HEK293T (cell line): ENCODE measurements around the gene NPLOC4.

ENCODE experiments used
- ARNT ChIP-seq: fragments of 450-650 bp; IDR thresholded peaks from 2 replicates; pipeline ENCODE4 v1.6.1; 2017; ENCODE audit warnings: mild to moderate bottlenecking
- BHLHE40 ChIP-seq: fragments of 450-650 bp; IDR thresholded peaks from 2 replicates; pipeline ENCODE4 v1.6.1; 2016; ENCODE audit warnings: mild to moderate bottlenecking, moderate library complexity, borderline replicate concordance
- ELF4 ChIP-seq: fragments of 450-650 bp; IDR thresholded peaks from 2 replicates; pipeline ENCODE4 v1.6.1; 2017; ENCODE audit warnings: antibody characterized with exemption
- FOXA1 ChIP-seq: fragments of 450-650 bp; IDR thresholded peaks from 2 replicates; pipeline ENCODE4 v1.6.1; 2016; ENCODE audit warnings: mild to moderate bottlenecking
- FOXK2 ChIP-seq: fragments of 450-650 bp; IDR thresholded peaks from 2 replicates; pipeline ENCODE4 v1.6.1; 2016; ENCODE audit warnings: mild to moderate bottlenecking
- FOXM1 ChIP-seq: fragments of 450-650 bp; IDR thresholded peaks from 2 replicates; pipeline ENCODE4 v1.6.1; 2017; ENCODE audit warnings: mild to moderate bottlenecking, borderline replicate concordance
- HDGF ChIP-seq: fragments of 450-650 bp; IDR thresholded peaks from 2 replicates; pipeline ENCODE4 v1.6.1; 2017; ENCODE audit warnings: antibody characterized with exemption, borderline replicate concordance
- L3MBTL2 ChIP-seq: fragments of 450-650 bp; conservative IDR thresholded peaks from 2 replicates; pipeline ENCODE4 v1.6.1; 2016; ENCODE audit warnings: mild to moderate bottlenecking
- LEF1 ChIP-seq: fragments of 450-650 bp; IDR thresholded peaks from 2 replicates; pipeline ENCODE4 v1.6.1; 2017; ENCODE audit warnings: mild to moderate bottlenecking, borderline replicate concordance
- NFRKB ChIP-seq: fragments of 450-650 bp; IDR thresholded peaks from 2 replicates; pipeline ENCODE4 v1.6.1; 2016; ENCODE audit warnings: mild to moderate bottlenecking, moderate library complexity
- SP1 ChIP-seq: fragments of 450-650 bp; IDR thresholded peaks from 2 replicates; pipeline ENCODE4 v1.6.1; 2017
- SUZ12 ChIP-seq: fragments of 450-650 bp; IDR thresholded peaks from 2 replicates; pipeline ENCODE4 v1.6.1; 2016; ENCODE audit warnings: mild to moderate bottlenecking
- TARDBP ChIP-seq: fragments of 450-650 bp; IDR thresholded peaks from 2 replicates; pipeline ENCODE4 v1.6.1; 2016
- ZNF384 ChIP-seq: fragments of 450-650 bp; IDR thresholded peaks from 2 replicates; pipeline ENCODE4 v1.6.1; 2016

DNA sequence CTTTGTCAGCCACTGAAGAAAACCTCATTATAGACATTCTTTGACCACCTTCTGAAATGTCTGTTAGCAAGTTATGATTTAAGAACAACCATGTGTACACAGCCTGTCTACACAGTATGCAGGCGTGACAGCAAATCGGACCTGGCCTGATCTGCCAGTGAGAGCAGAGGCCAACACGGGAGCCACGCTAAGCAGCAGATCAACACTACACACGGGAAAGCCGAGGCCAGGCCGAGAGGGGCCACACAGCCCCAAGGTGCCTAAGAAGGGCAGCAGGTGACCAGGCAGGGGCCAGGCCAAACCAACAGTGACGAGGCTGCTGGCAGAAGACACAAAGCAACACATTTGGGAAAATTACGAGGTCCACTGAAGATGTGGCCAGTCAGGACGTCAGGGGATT is 68.5 kb downstream of the NPLOC4 start:
- TF ChIP-seq HDGF (no peak), ELF4 (no peak), SP1 (no peak), FOXA1 (no peak), FOXM1 (no peak), L3MBTL2 (no peak), NFRKB (no peak), SUZ12 (no peak), BHLHE40 (no peak), LEF1 (no peak), ZNF384 (no peak), ARNT (no peak), TARDBP (no peak), FOXK2 (no peak)
